ENCODE measurements around the gene MBOAT1. TPM values are rescaled to one million over a fixed set of nuclear protein-coding genes. Genes with fewer than 3 reads are reported as not detected.

MBOAT1 gene
- total RNA-seq, 2 donors from 2014 or later: 5.0 to 7.0 TPM

GRCh38 chr6:20232188-20232587 is 19.9 kb upstream of the MBOAT1 start:
- H3K4me3 ChIP-seq: no peak overlapping the region
- H3K27ac ChIP-seq: no peak overlapping the region
- TF ChIP-seq CTCF (IDR thresholded peaks at IDR 0.05): no peak
- no peaks in the 10 kb centered on the region for H3K36me3 ChIP-seq
- no peaks in the 10 kb centered on the region for H3K27me3 ChIP-seq
- H3K4me1 ChIP-seq: no peaks in the 10 kb centered on the region
- no peaks in the 10 kb centered on the region for H3K9me3 ChIP-seq
- no peak for DNase-seq (ENCODE audit: low spot score)

- TF ChIP-seq CTCF (IDR thresholded peaks at IDR 0.05): no peak
- no peaks in the 10 kb centered on the region for H3K4me1 ChIP-seq
- no peaks in the 10 kb centered on the region for H3K9me3 ChIP-seq
- no peaks in the 10 kb centered on the region for H3K36me3 ChIP-seq
- no peak for DNase-seq (ENCODE audit: low spot score)
- no peaks in the 10 kb centered on the region for H3K27me3 ChIP-seq
- H3K27ac ChIP-seq: no peak overlapping the region
- H3K4me3 ChIP-seq: no peak overlapping the region
Measured at GRCh38 chr6:20230401-20231119, 18.3 kb upstream of the MBOAT1 start.

- no peaks in the 10 kb centered on the region for H3K9me3 ChIP-seq
- no peaks in the 10 kb centered on the region for H3K36me3 ChIP-seq
- H3K27me3 ChIP-seq: no peaks in the 10 kb centered on the region
- DNase-seq (ENCODE audit: low spot score): no peak
- no peak for TF ChIP-seq CTCF (IDR thresholded peaks at IDR 0.05)
- H3K4me1 ChIP-seq: no peaks in the 10 kb centered on the region
- no peak overlapping the region for H3K4me3 ChIP-seq
- H3K27ac ChIP-seq: no peak overlapping the region
Measured at GRCh38 chr6:20229881-20230280, 17.6 kb upstream of the MBOAT1 start.

GRCh38 chr6:20227350-20227749 is 15.1 kb upstream of the MBOAT1 start:
- H3K4me1 ChIP-seq: no peaks in the 10 kb centered on the region
- DNase-seq (ENCODE audit: low spot score): no peak
- no peaks in the 10 kb centered on the region for H3K27me3 ChIP-seq
- no peak overlapping the region for H3K4me3 ChIP-seq
- TF ChIP-seq CTCF (IDR thresholded peaks at IDR 0.05): no peak
- no peaks in the 10 kb centered on the region for H3K36me3 ChIP-seq
- no peaks in the 10 kb centered on the region for H3K9me3 ChIP-seq
- H3K27ac ChIP-seq: no peak overlapping the region

- Histone ChIP-seq H3K27ac (no peak overlapping the region), H3K4me3 (no peak overlapping the region), H3K4me1 (peaks cover 0 to 7% of the 10 kb centered on the region in 2 donors), H3K9me3 (no peaks in the 10 kb centered on the region), H3K27me3 (no peaks in the 10 kb centered on the region), H3K36me3 (no peaks in the 10 kb centered on the region)
- no peak for DNase-seq (ENCODE audit: low spot score)
- no peak for TF ChIP-seq CTCF (IDR thresholded peaks at IDR 0.05)
Measured at GRCh38 chr6:20223141-20223540, 10.9 kb upstream of the MBOAT1 start.

DNA sequence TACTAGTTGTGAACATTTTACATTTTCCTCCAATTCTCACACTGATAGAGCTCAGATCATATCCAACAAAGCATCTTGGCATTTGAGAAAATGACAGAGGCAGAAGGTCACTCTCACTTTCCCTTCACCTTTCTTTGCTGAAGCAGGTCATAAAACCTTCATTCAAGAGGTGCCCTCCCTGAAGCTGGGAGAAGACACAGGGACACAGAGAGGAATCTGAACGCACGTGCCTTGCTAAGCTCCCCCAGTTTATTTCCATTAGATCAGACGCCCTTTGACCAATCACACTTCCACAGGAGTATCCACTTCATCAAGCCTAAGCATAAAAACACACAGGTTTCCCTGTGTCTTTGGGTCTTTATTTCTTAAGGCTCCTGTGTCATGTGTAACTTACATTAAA is 9.2 kb upstream of the MBOAT1 start:
- no peak overlapping the region for H3K27ac ChIP-seq
- DNase-seq (ENCODE audit: low spot score): no peak
- no peak overlapping the region for H3K4me3 ChIP-seq
- TF ChIP-seq CTCF (IDR thresholded peaks at IDR 0.05): no peak
- peaks cover 0 to 22% of the 10 kb centered on the region in 2 donors for H3K4me1 ChIP-seq
- H3K36me3 ChIP-seq: no peaks in the 10 kb centered on the region
- H3K9me3 ChIP-seq: no peaks in the 10 kb centered on the region
- no peaks in the 10 kb centered on the region for H3K27me3 ChIP-seq
